ELF-1 (cell line): ENCODE measurements around the gene ZNF664.
A peak's percentile ranks its signal among the peaks of the same experiment; 100 is the strongest.

ENCODE experiments used
- DNase-seq: peaks from one replicate; pipeline ENCODE4 v3.0.0-alpha.2; 2016; ENCODE audit warnings: low read depth, low spot score

ZNF664 gene

DNA sequence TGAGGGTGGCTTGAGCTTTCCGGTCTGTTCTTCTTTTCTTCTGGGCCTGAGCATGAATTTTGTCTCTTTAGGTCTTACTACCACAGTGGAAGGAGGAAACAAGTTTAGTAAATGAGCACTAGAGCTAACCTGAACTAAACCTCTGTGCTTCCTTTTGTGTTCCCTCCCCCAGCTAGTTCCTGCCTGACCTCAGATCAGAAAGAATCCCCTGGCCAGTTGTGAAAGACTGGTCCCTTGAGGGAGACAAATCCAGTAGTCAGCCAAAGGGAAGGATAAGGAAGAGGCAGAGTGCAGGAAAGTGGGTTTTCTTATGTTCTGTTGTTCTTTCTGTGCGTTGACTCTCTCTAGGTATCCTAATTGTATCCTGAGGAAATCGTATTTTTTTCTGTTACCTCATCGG is 17.5 kb downstream of the ZNF664 start:
- DNase-seq, result no peak

DNA sequence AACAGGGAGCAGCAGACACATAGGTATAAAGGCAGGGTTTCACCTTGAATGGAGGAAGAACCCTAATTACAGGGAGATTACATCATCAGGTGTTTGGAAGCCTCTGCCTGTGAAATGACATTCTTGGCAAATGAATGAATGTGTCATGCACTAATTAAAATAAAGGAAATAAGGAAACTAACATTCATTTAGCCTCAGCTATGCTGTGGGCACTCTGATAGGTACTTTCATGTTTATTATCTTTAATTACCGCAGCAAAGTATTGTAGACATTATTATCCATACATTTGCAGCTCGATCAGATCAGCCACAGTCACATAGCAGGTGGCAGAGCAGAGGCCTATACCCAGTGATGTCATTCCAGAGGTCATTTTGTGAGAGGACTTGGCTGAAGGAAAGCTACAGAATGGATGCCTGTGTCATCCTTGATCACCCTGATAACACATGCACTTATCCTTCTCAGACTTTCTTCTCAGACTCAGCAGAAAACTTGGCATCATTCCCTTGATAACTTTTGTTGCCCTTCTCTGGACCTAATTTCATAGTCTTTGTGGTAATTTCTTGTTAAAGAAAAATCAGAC is 18.4 kb downstream of the ZNF664 start:
- DNase-seq, result no peak

DNA sequence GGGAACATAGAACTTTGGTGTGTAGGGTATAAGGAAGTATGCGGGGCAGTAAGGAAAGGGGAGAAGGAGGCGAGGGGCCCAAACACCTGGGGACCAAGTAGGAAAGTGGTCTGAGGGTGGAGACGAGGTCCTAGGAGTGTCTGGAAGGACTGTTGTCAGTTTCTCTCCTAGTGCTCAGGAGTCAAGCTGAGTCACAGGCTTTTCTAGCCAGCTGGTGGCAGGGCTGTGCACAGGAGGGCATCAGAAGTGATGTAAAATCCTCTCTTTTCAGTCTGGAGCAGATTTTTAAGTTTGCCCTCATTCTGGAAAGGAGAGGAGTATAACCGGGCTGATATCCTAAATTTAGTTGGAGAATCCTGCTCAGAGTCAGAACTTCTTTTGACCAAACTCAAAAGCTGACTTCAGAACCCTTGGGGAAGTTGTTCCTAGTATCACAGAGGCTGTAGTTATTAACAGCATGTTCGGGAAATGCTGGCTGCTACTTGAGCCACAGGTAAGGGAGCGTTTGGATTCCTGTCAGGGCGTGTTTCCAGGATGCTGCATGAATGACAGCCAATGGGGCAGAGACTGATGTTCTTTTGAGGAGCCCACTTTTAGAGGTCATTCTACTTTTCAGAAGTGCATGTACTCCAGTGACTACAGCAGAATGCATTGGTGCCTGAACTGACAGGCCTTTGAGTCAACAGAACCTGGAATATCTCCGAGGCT is 19.3 kb downstream of the ZNF664 start:
- DNase-seq, result no peak

DNA sequence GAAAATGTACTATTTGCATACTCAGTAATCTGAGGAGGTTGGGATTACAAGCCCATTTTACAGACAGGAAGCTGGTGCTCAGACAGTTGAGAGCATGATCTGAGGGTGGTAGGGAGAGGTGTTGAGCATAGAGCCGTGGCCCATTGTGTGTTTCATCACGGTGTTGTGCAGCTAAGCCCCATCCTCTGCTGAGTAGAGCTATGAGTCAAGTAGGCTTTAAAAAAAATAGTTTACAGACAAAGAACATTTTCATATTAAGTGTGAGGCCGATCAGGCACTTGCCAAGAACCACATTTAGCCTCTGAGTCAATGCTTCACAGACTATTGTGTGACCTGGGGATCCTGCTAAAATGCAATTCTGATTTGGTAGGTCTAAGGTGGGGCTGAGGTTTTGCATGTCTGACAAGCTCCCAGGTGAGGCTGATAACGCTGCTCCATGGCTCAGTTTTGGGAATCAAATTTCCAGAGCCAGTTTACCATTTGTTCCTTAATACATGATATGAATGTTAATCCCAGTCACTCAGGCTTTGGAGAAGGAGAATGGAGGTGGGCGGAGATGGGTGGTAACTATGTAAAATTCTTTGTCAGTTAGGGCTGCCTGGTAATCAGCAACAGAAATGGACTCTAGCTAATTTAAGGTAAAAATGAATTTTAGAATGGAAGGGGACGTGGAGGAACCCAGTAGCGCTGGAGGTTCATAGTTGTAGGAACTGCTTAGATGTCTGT is 22.2 kb downstream of the ZNF664 start:
- no peak for DNase-seq

DNA sequence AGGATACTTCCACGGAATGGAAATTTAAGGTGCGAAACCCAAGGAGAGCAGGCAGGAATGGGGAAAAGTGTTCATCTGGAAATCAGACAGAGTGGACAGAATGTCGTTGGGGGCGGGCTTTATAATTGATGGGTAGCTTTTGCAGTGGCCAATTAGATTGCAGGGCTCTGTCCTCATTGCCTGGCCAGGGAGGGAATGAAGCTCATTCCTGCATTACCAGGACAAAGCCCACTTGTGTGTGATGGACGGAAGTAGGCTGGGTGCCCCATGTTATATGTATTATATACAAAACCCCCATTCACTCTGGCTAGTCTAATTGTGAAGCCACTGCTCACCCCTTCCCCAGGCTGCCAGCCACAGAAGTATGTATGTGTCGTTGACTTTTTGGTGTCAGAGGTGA is 23.6 kb downstream of the ZNF664 start:
- DNase-seq, result no peak

DNA sequence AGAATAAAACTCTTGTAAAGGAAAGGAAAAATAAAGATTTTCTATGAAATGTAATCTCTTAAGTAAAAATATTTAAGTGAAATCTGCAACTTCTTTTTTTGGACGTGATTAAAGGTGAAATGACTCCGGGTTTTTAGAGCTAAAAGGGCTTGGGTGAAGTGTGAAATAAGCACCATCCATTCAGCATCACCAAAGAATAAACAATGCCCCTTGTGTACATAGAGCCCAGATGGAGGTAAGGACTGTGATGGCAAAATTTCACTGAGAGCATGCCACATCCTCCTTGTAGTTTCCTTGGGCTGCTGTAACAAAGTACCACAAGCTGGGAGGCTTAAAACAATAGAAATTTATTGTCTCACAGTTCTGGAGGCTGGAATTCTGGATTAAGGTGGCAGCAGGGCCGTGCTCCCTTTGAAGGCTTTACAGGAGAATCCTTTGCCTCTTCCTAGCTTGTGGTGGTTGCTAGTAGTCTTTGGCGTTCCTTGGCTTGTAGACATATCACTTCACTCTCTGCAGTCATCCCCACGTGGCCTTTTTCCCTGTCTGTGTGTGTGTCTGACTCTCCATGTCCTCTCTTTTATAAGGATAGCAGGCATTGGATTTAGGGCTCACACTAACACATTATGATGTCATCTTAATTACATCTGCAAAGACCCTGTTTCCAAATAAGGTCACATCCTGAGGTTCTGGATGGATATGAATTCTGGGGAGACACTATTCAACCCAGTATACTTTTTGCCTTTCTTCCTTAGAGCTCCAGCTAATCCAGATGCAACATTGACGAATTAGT is 24.2 kb downstream of the ZNF664 start:
- no peak for DNase-seq

DNA sequence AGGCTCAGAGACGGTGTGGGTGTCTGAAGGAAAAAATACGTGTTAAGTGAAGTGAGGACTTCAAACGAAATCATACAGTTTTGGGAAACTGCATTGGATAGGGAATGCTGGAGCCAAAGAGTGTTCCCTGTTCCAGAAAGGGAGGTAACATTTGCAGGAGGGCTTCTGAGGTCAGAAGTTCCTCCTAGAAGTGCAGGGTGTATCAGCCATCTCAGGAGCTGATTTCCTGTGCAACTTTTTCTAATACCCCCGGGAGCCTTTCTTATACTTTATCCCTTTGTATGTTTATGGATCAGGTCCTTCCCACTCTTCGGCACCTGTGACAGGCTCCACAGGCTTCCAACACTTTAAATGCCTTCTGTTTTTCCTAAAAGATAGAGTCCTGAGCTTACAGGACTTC is 24.9 kb downstream of the ZNF664 start:
- no peak for DNase-seq

DNA sequence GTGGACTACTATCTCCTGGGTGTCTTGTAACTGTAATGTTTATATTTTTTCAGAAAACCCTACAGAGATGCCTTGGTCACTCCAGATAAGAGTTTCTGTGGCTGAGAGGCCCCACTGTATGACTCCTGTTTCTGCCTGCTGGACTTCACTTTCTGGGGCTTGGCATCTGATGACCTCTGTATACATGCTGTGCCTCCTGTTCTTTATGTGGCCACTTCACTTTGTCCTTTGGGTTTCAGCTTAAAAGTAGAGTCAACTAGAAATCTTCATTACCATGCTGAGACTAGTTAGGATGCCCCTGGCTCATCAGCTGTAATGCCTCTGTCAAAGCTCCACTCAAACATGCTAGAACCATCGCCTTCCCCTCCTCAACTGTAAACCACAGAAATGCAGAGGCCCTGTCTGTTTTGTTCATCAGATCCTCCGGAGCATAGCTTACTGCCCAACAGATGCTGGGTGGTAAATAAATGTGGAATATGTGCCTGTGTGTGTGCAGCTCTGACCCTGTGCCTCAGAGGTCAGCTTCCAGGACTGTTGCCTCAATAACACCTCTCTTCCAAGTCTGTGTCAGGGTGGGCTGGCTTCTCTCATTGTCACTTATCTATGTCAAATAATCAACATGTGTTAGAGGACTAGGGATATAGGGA is 25.5 kb downstream of the ZNF664 start:
- no peak for DNase-seq

DNA sequence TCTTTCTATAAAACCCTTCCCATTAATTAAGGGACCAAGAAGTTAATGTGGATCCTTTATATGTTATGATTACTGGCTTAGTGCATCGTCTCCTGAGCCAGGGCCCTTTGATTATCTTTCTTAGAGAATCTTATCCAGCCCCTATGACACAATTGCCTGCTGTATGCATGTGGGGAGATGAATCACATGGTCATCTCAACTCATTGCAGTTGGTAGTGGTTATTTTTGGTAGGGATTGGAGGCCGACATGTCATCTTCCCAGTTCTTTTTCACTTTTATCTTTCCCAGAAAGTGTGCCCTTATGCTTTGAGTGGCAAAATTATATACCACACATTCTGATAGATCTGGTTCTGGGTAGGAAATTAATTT is 26.0 kb downstream of the ZNF664 start:
- no peak for DNase-seq

DNA sequence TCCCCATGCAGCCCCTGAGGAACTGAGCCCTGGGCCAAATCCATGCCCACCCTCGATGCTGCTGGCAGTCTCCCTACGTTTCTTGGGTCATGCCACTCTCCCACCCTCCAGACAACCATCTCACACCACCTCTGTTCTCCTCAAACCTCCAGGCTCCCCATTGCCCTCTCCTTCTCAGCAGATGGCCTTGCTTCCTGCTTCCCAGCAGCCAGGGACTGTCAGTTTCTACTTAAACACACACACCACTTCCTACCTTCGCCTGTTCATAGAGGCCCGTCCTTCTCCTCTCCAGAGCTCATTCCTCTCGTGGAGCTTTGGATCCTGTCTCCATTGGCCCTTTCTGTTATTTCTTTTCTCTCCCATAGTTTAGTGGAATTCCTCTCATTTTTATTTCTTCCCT is 27.1 kb downstream of the ZNF664 start:
- no peak for DNase-seq

DNA sequence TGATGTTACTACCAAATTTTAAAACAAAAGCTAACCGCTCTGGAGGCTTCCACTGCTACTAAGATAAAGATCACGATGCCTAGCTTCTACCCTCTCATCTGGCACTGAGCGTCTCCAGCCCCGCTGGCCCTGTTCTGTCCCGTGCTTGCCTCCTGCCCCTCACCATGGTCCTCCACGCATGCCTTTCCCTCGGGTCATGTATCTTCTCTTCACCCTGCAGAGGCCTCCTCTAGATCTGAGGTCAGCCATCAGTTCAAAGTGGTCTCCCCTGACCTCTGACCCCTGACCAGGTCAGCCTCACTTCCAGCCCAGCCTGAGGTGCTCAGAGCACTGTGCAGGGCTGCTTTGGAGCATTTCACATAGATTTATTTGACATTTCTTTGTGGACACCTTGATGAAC is 28.3 kb downstream of the ZNF664 start:
- no peak for DNase-seq

DNA sequence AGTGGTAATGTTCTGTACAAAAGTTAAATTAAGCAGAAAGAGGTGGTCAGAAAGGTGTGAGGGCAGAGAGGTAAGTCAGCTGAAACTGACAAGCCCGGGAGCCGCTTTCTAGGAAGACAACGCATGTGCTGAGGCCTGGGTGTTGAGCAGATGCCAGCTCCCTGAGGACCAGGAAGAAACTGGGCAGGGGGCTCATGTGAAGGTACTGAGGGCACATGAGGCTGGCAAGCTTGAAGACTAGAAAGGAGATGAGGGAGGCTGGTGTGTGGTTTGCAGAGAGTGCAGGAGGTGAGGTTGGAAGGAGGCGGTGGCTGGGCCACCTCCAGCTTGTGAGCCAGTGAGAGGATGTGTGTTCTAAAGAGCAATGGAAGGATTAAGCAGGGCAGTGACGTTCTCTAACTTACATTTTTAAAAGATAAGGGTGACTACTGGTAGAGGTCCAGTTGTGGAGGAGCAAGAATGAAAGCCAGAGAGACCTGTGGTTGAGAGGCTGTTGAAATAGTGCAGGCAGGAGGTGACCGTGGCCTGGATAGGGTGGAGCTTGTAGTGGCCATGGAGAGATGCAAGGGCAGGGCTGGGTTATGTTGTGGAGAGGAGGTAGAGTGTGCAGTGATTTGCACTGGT is 29.1 kb downstream of the ZNF664 start:
- DNase-seq, result no peak

DNA sequence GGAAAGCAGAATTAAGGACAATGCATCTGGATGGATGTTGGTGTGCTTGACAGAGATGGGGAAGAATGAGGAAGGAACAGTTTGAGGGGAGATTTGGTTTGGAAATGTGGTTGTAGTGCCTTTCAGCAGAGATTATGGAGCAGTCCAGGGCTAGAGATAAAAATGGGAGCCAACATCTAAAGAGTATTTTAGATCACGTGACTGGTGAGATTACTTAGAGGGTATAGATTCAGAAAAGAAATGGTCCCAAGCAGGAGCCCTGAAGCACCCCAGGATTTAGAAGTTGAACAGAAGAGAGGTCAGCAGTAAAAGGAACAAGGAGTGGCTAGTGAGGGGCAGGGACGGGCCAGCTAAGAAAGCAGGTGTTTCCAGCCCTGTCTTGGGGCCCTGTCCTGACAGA is 29.6 kb downstream of the ZNF664 start:
- no peak for DNase-seq

DNA sequence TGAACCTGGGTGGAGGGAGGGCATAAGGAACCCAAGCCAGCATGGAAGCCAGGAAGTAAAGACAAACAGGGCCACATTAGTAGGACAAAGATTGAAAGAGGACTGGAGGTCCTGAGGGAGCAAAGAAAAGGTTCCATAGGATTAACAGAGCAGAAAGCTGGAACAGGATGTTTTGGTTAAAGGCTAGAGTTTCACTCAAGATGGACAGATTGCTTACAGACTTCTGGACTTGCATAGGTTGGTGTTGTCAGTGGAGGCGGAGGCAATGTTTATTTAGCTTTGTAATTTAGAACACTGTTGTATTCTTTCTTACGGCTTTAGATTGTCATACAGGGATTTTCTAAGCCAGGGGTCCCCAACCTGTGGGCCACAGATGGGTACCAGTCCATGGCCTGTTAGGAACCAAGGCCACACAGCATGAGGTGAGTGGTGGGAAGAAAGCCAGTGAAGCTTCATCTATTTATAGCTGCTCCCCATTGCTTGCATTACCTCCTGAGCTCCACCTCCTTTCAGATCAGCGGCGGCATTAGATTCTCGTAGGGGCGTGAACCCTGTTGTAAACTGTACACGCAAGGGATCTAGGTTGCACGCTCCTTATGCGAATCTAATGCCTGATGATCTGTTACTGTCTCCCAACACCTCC is 31.3 kb downstream of the ZNF664 start:
- DNase-seq, result no peak

DNA sequence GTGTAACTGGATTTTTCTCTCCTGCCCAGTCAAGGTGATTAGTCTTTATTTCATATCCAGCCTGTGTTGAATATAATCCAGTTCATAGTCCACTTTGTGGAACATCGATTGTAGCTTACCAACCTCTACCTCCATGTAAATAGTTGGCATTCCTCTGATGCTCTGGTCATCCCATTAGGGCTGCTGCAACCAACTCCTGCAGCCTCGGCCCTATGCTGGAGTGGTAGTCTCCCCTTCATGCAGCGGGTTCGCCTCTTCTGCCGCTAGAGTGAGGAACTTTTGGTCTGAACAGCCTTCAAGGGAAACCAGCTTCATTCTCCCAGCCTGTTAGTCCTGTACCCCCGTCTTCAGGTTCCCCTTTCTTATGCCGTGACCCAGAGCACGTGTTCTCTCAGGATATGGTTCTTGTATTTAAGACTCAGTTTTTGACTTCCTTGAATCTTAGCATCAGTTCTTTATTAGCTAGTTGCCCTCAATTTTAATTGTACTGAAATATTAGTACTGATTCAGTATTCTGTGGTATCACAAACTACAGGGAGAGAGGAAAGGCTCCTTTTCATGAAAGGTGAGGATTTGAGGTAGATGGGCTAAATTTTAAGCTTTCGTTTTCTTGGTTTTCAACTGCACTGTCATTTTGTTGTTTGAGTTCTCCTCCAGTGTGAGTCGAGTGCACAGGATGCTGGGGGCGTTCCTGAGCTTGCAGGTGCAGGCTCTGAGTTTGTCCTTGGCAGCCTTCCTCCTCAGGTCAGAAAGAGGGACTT is 33.2 kb downstream of the ZNF664 start:
- DNase-seq, result no peak

DNA sequence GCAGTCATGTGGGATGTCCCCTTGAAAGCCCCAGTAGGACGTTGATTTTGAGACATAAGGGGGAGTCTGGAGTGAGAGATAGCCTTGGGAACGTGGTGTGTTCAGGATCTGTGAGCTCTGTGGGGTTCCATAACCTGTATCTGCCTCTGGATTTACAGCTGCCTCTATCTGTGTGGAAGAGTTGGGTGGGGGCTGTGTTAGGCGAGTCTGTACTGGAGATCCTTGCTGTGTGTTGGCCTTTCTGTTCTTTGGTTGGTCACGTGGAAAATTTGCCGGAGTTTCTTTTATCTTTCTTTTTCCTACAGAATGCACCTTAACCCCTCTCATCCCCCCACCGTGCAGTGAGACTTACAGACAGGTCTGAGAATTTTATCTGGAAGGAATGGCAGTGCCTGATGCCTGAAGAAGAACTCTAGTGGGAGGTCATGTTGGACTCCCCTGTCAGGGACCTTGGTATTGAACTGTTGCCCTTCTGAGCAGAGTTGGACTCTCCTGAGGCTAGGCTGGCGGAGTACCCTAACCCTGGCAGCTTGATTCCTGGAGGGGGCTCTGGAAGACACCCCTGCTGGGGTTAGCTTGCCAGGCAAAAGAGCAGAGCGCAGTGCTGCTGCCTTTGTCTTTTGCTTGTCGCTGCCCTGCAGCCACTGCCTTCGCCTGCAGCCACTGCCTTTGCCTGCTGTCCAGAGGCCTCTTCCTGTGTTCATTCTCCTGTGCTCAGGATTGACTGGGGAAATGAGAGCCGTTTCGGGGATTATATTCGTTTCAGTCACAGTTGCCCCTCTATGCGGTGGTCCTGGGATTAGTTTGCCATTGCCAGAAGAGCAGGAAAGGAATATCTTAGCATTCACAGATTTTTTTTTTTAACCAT is 34.1 kb downstream of the ZNF664 start:
- DNase-seq, result peak; percentile 50

DNA sequence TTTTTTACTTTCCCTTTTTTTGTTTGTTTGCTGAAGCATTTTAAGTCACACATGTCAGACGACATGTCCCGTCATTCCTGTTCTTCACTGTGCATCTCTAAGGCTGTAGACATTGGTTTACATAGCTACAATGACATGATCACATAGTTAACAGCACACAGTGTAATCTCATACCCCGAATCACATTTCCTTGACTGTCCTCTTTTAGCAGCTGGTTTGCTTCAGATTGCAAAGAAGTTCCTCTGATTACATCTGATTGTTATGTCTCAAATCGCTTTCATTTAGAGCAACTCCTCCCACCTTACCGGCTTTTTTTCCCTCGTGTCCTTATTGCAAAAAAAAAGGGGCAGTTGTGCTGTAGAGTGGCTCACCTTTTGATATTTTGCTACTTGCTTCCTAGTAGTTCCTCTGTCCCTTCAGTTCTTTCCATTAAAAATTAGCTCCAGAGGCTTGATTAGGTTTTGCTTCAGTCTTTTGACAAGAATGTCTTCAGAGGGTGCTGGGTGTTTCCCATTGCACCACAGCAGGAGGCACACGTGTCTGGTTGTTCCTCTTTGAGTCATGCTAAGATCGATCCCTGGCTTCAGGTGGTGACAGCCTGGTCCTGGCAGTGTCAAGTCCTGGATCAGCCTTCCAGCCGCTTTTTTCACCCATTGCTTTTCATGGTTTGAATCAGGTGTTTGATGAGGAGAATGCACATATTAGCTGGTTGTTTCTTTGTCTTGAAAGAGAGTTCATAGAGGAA is 35.0 kb downstream of the ZNF664 start:
- no peak for DNase-seq

DNA sequence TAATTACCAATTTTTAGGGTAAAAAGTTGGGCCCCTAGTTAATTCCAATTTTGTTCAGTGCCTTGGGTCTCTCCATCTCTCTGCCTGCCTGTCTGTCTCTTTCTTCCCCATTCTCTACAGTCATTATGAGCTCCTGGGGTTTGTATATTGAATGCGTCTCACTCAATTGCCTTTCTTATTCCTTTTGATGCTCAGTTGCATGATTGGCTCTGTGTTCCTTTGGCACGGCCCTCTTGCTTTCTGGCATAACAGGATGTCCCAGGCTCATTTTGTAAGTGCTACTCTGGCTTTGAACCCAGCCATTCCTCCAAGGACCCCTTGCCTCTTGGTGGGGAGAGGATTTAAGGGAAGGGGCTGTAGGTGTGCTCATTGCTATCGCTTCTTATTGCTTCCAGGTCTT is 35.6 kb downstream of the ZNF664 start:
- DNase-seq, result no peak

DNA sequence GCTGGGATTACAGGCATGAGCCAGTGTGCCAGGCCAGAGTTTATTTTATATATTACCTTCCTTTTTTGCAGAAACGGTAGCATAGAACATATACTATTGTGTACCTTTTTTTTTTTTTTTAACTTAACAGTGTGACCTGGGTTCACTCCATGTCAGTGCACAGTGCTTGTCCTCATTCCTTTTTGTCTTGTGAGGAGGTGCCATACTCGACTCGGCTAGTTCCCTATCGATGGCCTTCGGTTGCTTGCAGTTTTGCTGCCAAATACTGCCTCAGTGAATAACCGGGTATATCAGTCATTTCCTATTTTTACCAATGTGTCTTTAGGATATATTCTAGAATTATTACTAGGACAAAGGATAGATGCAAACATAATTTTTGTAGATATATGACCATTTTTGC is 36.8 kb downstream of the ZNF664 start:
- no peak for DNase-seq
